SK-N-SH (cell line): ENCODE data around the gene OPA3.

Source experiments
- EP300 ChIP-seq, 2 experiments: IDR thresholded peaks; 2 replicates each; pipeline versions ENCODE4 v1.4.0 to v1.6.1; 2012; ENCODE audit warnings: borderline replicate concordance in 1 of 2, low read depth in 1 of 2, low read length in 1 of 2
- FOXM1 ChIP-seq: IDR thresholded peaks from 2 replicates; pipeline ENCODE4 v1.4.0; 2012; ENCODE audit warnings: low read depth, mild to moderate bottlenecking
- MXI1 ChIP-seq: IDR thresholded peaks from 2 replicates; pipeline ENCODE4 v1.6.1; 2012; ENCODE audit warnings: mild to moderate bottlenecking, low read depth, low read length, improper control_type of control experiment
- NFIC ChIP-seq: IDR thresholded peaks from 2 replicates; pipeline ENCODE4 v1.4.0; 2012; ENCODE audit warnings: borderline replicate concordance
- NRF1 ChIP-seq: IDR thresholded peaks from 2 replicates; pipeline ENCODE4 v1.6.1; 2012; ENCODE audit warnings: low read depth, mild to moderate bottlenecking, low read length
- POLR2AphosphoS5 ChIP-seq: IDR thresholded peaks from 2 replicates; pipeline ENCODE4 v1.6.1; 2012; ENCODE audit warnings: low read depth, low read length
- RAD21 ChIP-seq: IDR thresholded peaks from 2 replicates; pipeline ENCODE4 v1.6.1; 2012; ENCODE audit warnings: mild to moderate bottlenecking, low read length
- RXRA ChIP-seq: IDR thresholded peaks from 2 replicates; pipeline ENCODE4 v1.4.0; 2012; ENCODE audit warnings: low read depth, mild to moderate bottlenecking, borderline replicate concordance
- TAF1 ChIP-seq: IDR thresholded peaks from 2 replicates; pipeline ENCODE4 v1.6.1; 2012; ENCODE audit warnings: low read depth, mild to moderate bottlenecking, low read length, moderate library complexity, borderline replicate concordance
- TEAD4 ChIP-seq: IDR thresholded peaks from 2 replicates; pipeline ENCODE4 v1.4.0; 2012; ENCODE audit warnings: mild to moderate bottlenecking, borderline replicate concordance; ENCODE audit not compliant: insufficient read depth
- YY1 ChIP-seq: IDR thresholded peaks from 2 replicates; pipeline ENCODE4 v1.4.0; 2012; ENCODE audit warnings: low read depth, mild to moderate bottlenecking
- TF ChIP-seq, protein P1 (sequence below): fragments of 200-600 bp; sonication (generic); IDR thresholded peaks from 2 replicates; pipeline ENCODE4 v1.6.1; 2017; ENCODE audit warnings: antibody characterized with exemption, mild to moderate bottlenecking, moderate library complexity
- TF ChIP-seq, protein P2 (sequence below): IDR thresholded peaks from 2 replicates; pipeline ENCODE4; 2012

DNA sequence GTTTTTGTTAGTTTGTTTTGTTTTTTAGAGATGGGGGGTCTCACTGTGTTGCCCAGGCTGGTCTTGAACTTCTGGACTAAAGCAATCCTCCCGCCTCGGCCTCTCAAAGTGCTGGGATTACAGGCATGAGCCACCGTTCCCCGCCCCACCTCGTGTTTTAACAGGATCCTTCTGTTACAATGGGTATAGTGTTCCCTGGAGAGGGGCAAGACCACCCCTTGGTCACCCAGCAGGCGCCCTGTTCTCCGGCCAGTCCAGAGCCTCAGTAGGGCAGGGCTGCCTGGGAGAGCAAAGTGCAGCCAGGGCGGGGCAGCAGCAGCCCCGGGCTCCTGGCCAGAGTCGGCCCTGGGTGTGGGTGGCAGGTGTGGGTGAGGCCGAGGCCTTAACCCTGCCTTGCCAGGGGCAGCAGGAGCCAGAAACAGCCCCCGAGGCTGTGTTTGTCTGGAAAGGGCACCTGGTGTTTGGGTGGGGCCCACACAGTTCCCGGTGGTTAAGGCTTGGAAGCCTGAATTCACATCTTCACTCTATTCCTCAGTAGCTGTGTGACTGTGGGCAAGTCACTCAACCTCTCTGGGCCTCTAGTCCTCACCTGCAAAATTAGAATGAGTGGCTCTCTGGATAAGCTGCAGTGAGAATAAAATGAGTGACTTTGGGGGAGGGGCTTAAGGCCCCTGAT is 70.1 kb downstream of the OPA3 start:
- no peak for TF ChIP-seq RXRA
- TF ChIP-seq, protein P1, sequence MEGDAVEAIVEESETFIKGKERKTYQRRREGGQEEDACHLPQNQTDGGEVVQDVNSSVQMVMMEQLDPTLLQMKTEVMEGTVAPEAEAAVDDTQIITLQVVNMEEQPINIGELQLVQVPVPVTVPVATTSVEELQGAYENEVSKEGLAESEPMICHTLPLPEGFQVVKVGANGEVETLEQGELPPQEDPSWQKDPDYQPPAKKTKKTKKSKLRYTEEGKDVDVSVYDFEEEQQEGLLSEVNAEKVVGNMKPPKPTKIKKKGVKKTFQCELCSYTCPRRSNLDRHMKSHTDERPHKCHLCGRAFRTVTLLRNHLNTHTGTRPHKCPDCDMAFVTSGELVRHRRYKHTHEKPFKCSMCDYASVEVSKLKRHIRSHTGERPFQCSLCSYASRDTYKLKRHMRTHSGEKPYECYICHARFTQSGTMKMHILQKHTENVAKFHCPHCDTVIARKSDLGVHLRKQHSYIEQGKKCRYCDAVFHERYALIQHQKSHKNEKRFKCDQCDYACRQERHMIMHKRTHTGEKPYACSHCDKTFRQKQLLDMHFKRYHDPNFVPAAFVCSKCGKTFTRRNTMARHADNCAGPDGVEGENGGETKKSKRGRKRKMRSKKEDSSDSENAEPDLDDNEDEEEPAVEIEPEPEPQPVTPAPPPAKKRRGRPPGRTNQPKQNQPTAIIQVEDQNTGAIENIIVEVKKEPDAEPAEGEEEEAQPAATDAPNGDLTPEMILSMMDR = no peak
- no peak for TF ChIP-seq RAD21
- TF ChIP-seq, protein P2, sequence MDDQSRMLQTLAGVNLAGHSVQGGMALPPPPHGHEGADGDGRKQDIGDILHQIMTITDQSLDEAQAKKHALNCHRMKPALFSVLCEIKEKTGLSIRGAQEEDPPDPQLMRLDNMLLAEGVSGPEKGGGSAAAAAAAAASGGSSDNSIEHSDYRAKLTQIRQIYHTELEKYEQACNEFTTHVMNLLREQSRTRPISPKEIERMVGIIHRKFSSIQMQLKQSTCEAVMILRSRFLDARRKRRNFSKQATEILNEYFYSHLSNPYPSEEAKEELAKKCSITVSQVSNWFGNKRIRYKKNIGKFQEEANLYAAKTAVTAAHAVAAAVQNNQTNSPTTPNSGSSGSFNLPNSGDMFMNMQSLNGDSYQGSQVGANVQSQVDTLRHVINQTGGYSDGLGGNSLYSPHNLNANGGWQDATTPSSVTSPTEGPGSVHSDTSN = no peak
- no peak for TF ChIP-seq EP300 (IDR thresholded peaks at IDR 0.05; ENCODE audit: borderline replicate concordance in 1 of 2, low read depth in 1 of 2, low read length in 1 of 2)
- no peak for TF ChIP-seq POLR2AphosphoS5
- TF ChIP-seq YY1 = no peak
- TF ChIP-seq MXI1 = no peak
- TF ChIP-seq TAF1 = no peak
- no peak for TF ChIP-seq NRF1
- no peak for TF ChIP-seq TEAD4
- TF ChIP-seq NFIC = no peak
- TF ChIP-seq FOXM1 = no peak
